OCI-LY1 (cell line): Measurements from ENCODE around the gene TLL2.

Experiments
- CTCF ChIP-seq: fragments of 200-600 bp; sonication (generic), shearing (Covaris generic); IDR thresholded peaks from 2 replicates; pipeline ENCODE4 v1.5.1; 2017; ENCODE audit warnings: mild to moderate bottlenecking, antibody characterized with exemption, low read length, moderate library complexity, mixed read lengths
- EZH2 ChIP-seq: fragments of 200-600 bp; sonication (generic), shearing (Covaris generic); IDR thresholded peaks from 2 replicates; pipeline ENCODE4 v1.8.0; 2017; ENCODE audit warnings: borderline replicate concordance, mixed run types, mild to moderate bottlenecking, antibody characterized with exemption, low read length, moderate library complexity, mixed read lengths

- TF ChIP-seq CTCF (no peak), EZH2 (no peak)
Observed at GRCh38 chr10:96327462-96327861, 186.3 kb downstream of the TLL2 start.
